Measurements from ENCODE around the gene PTGES2. TPM values are rescaled to one million over a fixed set of nuclear protein-coding genes. Genes with fewer than 3 reads are reported as not detected.

Gene PTGES2
- total and polyA plus RNA-seq, 9 of the 15 experiments (the other 6 are each of a cell fraction or from before 2014, with no cell fraction given), result 2.4 to 196 (median 90.1) TPM

- no peak for TF ChIP-seq HINFP (tag; conservative IDR thresholded peaks at IDR 0.05; ENCODE audit: low read depth)
- TF ChIP-seq, protein P1, sequence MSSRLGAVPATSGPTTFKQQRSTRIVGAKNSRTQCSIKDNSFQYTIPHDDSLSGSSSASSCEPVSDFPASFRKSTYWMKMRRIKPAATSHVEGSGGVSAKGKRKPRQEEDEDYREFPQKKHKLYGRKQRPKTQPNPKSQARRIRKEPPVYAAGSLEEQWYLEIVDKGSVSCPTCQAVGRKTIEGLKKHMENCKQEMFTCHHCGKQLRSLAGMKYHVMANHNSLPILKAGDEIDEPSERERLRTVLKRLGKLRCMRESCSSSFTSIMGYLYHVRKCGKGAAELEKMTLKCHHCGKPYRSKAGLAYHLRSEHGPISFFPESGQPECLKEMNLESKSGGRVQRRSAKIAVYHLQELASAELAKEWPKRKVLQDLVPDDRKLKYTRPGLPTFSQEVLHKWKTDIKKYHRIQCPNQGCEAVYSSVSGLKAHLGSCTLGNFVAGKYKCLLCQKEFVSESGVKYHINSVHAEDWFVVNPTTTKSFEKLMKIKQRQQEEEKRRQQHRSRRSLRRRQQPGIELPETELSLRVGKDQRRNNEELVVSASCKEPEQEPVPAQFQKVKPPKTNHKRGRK (tag; IDR thresholded peaks at IDR 0.05), result no peak
- peak; percentile 38; the same call in 1 of the 2 replicates for TF ChIP-seq NR2C2 (CRISPR knock-in tag; IDR thresholded peaks at IDR 0.05)
- no peak for TF ChIP-seq NR2C2 (tag; IDR thresholded peaks at IDR 0.05)
- TF ChIP-seq ESRRA (IDR thresholded peaks at IDR 0.05; ENCODE audit: borderline replicate concordance, low read depth), result peak; percentile 63; the same call in 1 of the 2 replicates
- no peak for TF ChIP-seq ZNF12 (CRISPR knock-in tag; IDR thresholded peaks at IDR 0.05)
- TF ChIP-seq ZNF316 (IDR thresholded peaks at IDR 0.05), result no peak
- peak; percentile 55; the same call in 1 of the 2 replicates for TF ChIP-seq GATAD2B (IDR thresholded peaks at IDR 0.05; ENCODE audit: borderline replicate concordance)
- TF ChIP-seq DEAF1 (CRISPR knock-in tag; IDR thresholded peaks at IDR 0.05), result peak; percentile 97
- no peak for TF ChIP-seq DIDO1 (tag; IDR thresholded peaks at IDR 0.05; ENCODE audit: low read depth)
These were observed 9.7 kb downstream of the PTGES2 start (continued) for GRCh38 chr9:128117613-128118471.
